Measurements from ENCODE around the gene SPRYD7. TPM values are rescaled to one million over a fixed set of nuclear protein-coding genes. Genes with fewer than 3 reads are reported as not detected.
"Not testable (repeated sequence)": the region's sequence is repeated elsewhere in the genome, so short reads cannot be mapped to it uniquely, and the experiment has no call there.

The SPRYD7 gene
- total RNA-seq, 1 experiment from 2014 or later, result 6.3 TPM

- no peak for DNase-seq (ENCODE audit: low spot score)
Measured at GRCh38 chr13:49933511-49933910, 2.6 kb downstream of the SPRYD7 start.

GRCh38 chr13:49932868-49933267 lies 3.3 kb downstream of the SPRYD7 start:
- no peak for DNase-seq (ENCODE audit: low spot score)

DNA sequence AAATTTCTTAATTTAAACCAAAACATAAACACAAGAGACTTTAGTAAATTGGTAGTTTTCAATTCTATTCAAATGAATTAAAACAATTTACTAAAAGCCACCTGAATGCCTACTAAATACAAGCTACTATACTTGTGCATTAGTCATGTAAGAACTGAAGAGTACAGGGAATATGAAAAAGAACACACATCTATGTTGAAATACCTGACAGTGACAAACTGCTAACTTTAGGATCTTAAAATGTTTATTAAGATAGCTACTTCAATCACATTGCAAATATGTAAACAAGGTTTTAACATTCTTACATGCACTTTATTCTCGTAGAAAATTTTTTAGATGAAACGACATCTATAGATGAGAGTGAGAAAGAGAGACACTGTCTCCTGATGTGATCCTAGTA lies 4.1 kb downstream of the SPRYD7 start:
- DNase-seq (ENCODE audit: low spot score), result no peak

DNA sequence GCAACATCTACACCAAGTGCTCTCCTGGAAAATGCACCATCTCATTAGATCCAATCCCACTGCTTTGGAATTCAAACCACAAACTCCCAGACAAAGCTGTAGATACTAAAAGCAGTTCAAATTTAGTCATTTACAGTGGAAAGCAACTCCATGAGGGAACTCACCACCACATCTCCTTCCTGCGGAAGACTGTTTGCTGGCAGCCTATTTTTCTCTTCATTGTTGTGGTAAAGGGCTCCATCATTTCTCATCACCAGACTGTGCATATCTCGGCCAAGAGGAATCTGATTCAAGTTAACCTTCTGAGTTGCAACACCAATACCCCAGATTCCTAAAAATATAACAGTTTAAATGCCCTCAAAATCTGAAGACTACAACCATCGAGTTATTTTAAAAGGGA lies 8.4 kb downstream of the SPRYD7 start:
- no peak for DNase-seq (ENCODE audit: low spot score)

- no peak for DNase-seq (ENCODE audit: low spot score)
Measured at GRCh38 chr13:49925881-49926418, 10.2 kb downstream of the SPRYD7 start.

DNA sequence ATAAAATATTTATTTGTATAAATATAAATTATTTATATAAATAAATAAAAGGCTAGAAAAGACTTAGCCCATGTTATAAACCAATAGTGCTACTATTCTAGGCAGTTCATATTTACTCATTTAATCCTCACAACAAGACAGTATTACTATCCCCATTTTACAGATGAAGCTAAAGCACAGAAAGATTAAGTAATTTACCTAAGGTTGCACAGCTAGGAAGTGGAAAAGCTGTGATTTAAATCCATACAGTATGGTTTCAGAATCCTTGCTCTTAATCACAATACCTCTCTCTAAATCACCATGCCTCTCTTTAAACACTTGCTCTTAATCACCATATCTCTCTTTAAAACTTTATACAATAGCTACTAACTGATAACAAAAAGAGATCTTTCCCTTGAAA lies 13.8 kb downstream of the SPRYD7 start:
- no peak for DNase-seq (ENCODE audit: low spot score)

- not testable (repeated sequence) for DNase-seq (ENCODE audit: low spot score)
Measured at GRCh38 chr13:49920969-49921368, 15.2 kb downstream of the SPRYD7 start.

DNA sequence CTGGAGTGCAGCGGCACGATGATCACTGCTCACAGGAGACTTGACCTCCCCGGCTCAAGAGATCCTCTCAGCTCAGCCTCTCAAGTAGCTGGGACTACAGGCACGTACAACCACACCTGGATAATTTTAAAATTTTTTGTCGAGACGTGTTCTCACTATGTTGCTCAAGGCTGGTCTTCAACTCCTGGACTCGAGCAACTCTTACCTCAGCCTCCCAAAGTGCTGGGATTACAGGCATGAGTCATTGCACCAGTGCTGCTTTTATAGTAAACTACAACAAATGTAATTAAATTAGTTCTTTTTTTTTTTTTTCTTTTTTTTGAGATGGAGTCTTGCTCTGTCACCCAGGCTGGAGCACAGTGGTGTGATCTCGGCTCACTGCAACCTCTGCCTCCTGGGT lies 18.0 kb downstream of the SPRYD7 start:
- not testable (repeated sequence) for DNase-seq (ENCODE audit: low spot score)

- DNase-seq (ENCODE audit: low spot score), result no peak
Measured at GRCh38 chr13:49914947-49915346, 21.2 kb downstream of the SPRYD7 start.

DNA sequence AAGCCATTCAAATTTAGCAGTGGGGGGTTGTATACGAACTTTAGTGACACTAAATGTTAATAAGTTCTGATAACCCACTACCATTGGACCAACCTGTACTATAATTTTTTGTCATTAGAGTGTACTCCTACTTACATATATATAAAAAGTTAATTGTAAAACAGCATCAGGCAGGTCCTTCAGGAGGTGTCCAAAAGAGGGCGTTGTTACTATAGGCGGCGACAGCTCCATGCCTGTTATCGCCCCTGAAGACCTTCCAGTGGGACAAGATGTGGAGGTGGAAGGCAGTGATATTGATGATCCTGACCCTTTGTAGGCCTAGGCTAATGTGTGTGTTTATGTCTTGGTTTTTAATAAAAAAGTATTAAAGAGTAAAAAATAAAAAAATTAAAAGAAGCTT lies 27.5 kb downstream of the SPRYD7 start:
- DNase-seq (ENCODE audit: low spot score), result no peak

- no peak for DNase-seq (ENCODE audit: low spot score)
Measured at GRCh38 chr13:49904729-49905456, 31.2 kb downstream of the SPRYD7 start.

GRCh38 chr13:49898792-49899191 lies 37.3 kb downstream of the SPRYD7 start:
- DNase-seq (ENCODE audit: low spot score), result no peak

DNA sequence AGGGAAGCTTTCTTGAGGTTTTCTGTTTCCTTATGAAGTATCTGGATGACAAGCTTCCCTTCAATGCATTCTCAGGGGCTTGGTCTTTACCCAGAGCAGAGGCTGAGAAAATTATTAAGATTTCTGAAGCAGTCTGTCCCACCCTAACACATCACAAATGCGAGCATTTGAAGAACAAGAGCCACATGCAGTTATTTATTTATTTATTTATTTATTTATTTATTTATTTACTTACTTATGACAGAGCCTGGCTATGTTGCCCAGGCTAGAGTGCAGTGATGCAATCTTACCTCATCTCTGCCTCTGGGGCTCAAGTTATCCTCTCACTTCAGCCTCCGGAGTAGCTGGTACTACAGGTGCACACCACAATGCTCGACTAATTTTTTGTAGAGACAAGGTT lies 38.4 kb downstream of the SPRYD7 start:
- no peak for DNase-seq (ENCODE audit: low spot score)

DNA sequence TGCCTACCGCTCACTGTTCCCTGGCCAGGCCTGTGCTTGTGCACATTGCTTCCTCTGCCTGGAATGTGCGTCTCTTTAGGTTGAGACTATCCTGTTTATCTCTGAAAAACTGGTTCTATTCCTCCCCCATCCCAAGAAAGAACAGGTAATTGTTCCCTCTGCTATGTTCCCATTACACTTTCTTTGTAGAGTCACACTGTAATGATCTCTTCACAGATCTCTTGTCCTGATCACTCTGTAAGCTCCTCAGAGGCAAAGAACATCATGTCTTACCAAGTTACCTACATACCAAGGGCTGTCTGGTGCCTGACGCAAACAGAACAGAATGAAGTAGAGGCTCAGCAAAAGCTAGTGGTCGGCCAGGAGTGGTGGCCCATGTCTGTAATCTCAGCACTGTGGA lies 40.3 kb downstream of the SPRYD7 start:
- DNase-seq (ENCODE audit: low spot score), result no peak

GRCh38 chr13:49893591-49893990 lies 42.5 kb downstream of the SPRYD7 start:
- DNase-seq (ENCODE audit: low spot score), result no peak

GRCh38 chr13:49890376-49890775 lies 45.8 kb downstream of the SPRYD7 start:
- no peak for DNase-seq (ENCODE audit: low spot score)

- DNase-seq (ENCODE audit: low spot score), result no peak
Measured at GRCh38 chr13:49878682-49879081, 57.5 kb downstream of the SPRYD7 start.

- no peak for DNase-seq (ENCODE audit: low spot score)
Measured at GRCh38 chr13:49877629-49878218, 58.4 kb downstream of the SPRYD7 start.

DNA sequence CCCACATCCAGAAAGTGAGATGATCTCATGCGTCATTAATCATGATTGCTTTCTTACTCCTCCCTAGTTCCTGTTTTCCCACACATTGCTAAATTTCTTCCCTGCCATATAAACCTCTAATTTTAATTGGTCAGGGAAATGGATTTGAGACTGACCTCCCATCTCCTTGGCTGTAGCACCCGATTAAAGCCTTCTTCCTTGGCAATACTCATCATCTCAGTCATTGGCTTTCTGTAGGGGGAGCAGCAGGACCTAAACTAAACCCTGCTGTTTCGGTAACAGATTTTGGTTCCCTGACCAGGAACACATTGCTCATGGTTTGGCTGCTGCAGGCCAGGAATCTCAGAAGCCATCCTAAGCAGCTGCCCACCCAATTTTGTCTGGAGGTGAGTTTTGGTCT lies 61.7 kb downstream of the SPRYD7 start:
- no peak for DNase-seq (ENCODE audit: low spot score)

DNA sequence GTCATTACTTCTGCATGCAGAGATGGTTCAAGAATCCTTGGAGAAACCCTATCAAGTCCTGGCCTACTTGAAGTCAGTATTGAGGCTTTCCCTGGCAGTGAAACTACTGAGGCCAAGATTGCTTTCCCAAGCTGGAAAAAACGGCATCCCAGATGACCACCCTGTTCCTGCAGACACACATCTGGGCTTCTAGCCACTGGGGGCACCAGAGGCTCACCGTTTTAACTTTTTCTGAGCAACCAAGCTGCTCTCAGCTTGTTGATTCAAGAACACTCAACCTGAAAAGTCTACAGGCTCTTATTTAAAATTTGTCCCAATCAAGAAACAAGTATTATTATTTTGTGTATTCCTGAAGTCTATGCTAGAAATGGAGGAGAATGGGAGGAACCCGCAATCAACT lies 66.6 kb downstream of the SPRYD7 start:
- DNase-seq (ENCODE audit: low spot score), result no peak

DNA sequence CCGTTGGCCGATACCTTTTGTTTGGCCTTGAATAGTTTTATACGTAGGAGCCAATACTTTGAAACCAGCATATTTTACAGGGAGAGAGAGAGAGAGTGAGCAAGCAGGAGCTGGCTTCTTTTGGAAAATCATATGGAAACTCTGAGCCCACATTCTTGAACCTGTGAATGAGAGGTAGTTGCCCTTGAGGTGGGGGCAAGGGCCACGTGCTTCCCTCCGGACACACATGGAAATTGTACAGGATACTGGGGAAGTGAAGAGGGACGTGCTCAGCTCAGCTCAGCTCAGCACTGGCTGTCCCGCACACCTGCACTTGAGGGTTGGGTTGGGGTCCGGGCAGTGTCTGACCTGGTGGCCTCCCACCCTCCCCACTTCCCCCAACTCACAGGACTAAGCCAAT lies 68.3 kb downstream of the SPRYD7 start:
- DNase-seq (ENCODE audit: low spot score), result no peak

DNA sequence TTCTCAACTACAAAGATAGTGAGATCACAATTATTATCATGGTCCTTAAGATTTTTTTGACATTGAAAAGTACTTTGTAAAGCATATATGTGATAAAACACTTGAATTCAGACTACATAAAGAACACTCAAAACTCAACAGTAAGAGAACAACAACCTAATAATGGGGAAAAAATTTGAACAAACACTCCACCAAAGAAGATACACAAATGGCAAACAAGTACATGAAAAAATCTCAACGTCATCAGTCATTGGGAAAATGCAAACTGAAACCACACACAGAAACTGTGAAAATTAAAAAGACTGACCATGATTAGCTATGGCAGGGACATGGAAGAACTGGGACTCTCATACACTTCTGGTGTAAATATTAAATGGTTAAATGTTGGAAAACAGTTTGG lies 70.9 kb downstream of the SPRYD7 start:
- DNase-seq (ENCODE audit: low spot score), result no peak

- no peak for DNase-seq (ENCODE audit: low spot score)
Measured at GRCh38 chr13:49864509-49864908, 71.6 kb downstream of the SPRYD7 start.

Measured in H4 (cell line).